GM23338 (cell line): ENCODE data around the gene CTNNBIP1.

Source experiments
- CTCF ChIP-seq, 2 experiments: fragments of 200-600 bp in 1 of 2; sonication (generic) in 1 of 2; conservative IDR thresholded peaks; 2 replicates each; pipeline versions ENCODE4 v1.5.1 to v1.6.1; 2016 to 2017; ENCODE audit warnings: antibody characterized with exemption in 2 of 2, low read depth in 2 of 2, mild to moderate bottlenecking in 2 of 2, moderate library complexity in 1 of 2
- EZH2 ChIP-seq: fragments of 200-600 bp; sonication (generic); IDR thresholded peaks from one replicate; pipeline ENCODE4 v1.8.0; 2017; ENCODE audit warnings: antibody characterized with exemption, mild to moderate bottlenecking, low read depth; ENCODE audit not compliant: unreplicated experiment
- EZH2phosphoT487 ChIP-seq: fragments of 200-600 bp; sonication (generic); IDR thresholded peaks from one replicate; pipeline ENCODE4 v1.8.1; 2018; ENCODE audit warnings: antibody characterized with exemption; ENCODE audit not compliant: unreplicated experiment
- JUNB ChIP-seq: IDR thresholded peaks from one replicate; pipeline ENCODE4 v1.6.1; 2016; ENCODE audit warnings: antibody characterized with exemption; ENCODE audit not compliant: unreplicated experiment
- POLR2AphosphoS5 ChIP-seq: IDR thresholded peaks from 2 replicates; pipeline ENCODE4 v1.6.1; 2016; ENCODE audit warnings: antibody characterized with exemption, low read depth
- REST ChIP-seq: IDR thresholded peaks from one replicate; pipeline ENCODE4 v1.6.1; 2018; ENCODE audit warnings: antibody characterized with exemption; ENCODE audit not compliant: unreplicated experiment
- STAT1 ChIP-seq: IDR thresholded peaks from one replicate; pipeline ENCODE4 v1.6.1; 2016; ENCODE audit warnings: antibody characterized with exemption; ENCODE audit not compliant: unreplicated experiment
- ZNF114 ChIP-seq: fragments of 250-450 bp; sonication (Bioruptor Pico); IDR thresholded peaks from 2 replicates; pipeline ENCODE4 v1.5.0; 2020; ENCODE audit warnings: mild to moderate bottlenecking, moderate library complexity

- TF ChIP-seq CTCF (conservative IDR thresholded peaks at IDR 0.05; ENCODE audit: low read depth in 2 of 2) (peak in 1 of 2 experiments; percentile 60; a peak in 2 of 4 replicates), STAT1 (no peak), EZH2phosphoT487 (no peak), POLR2AphosphoS5 (no peak), EZH2 (no peak), JUNB (no peak), REST (no peak), ZNF114 (CRISPR knock-in tag) (no peak)
Measured at GRCh38 chr1:9861360-9861759, 48.7 kb downstream of the CTNNBIP1 start.
